Activated naive CD4-positive, alpha-beta T cell treated with anti-CD3 and anti-CD28 coated beads for 36 hours (primary cell): ENCODE measurements around the gene DNAJC17. TPM values are rescaled to one million over a fixed set of nuclear protein-coding genes. Genes with fewer than 3 reads are reported as not detected.

Source experiments
- CTCF ChIA-PET: fragments of 350-600 bp; sonication (Branson Sonifier 250); formaldehyde crosslinking; loops from one replicate; lab custom pipeline; 2021; ENCODE audit warnings: antibody characterized with exemption; lab: Charles Lee
- DNase-seq: peaks from one replicate; pipeline ENCODE4 v3.0.0-alpha.2; 2020
- H3K27ac Mint-ChIP-seq: one replicate; pipeline ENCODE4 v1.8.0; 2021; ENCODE audit warnings: mild to moderate bottlenecking, mixed read lengths
- H3K27me3 Mint-ChIP-seq: one replicate; pipeline ENCODE4 v1.8.0; 2021; ENCODE audit warnings: low read depth, mixed read lengths
- H3K36me3 Mint-ChIP-seq: one replicate; pipeline ENCODE4 v1.8.0; 2021; ENCODE audit warnings: low read depth, mixed read lengths
- H3K4me1 Mint-ChIP-seq: one replicate; pipeline ENCODE4 v1.8.0; 2021; ENCODE audit warnings: low read depth, mixed read lengths
- H3K4me3 Mint-ChIP-seq: one replicate; pipeline ENCODE4 v1.8.0; 2021; ENCODE audit warnings: mild to moderate bottlenecking, moderate library complexity, mixed read lengths
- H3K9me3 Mint-ChIP-seq: one replicate; pipeline ENCODE4 v1.8.0; 2021; ENCODE audit warnings: mixed read lengths
- intact Hi-C: fragments of 100-400 bp; cut with micrococcal nuclease; formaldehyde crosslinking; loops from one replicate; pipeline ENCODE4 v1.15.1; 2023
- total RNA-seq, 2 experiments: library from RNA; stranded (reverse); gene quantifications; one replicate each; pipeline ENCODE4 v1.2.3, GENCODE V29; 2021

The DNAJC17 gene
- total RNA-seq, 2 experiments from 2014 or later: 25.9 to 28.1 TPM

DNA sequence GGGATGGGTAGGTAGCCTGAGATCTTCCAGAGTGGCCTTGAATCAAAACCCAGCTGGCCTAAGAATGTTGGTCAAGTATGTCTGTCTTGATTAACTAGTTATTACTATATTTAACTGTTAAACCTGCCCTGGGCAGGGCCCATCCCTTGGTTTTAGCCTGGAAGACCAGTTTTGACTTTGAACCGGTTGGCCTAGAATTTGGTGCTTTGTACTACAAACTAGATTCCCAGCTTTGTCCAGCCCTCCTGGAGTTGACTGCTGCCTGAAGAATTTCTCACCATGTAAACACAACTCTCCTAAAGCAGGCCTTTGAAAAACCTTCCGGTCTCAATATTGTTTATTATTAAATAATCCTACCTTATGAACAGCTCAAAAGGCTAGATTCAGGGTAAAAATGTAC is 21.5 kb downstream of the DNAJC17 start:
- Mint-ChIP-seq H3K27me3 (no peaks in the 10 kb centered on the region), H3K9me3 (no peaks in the 10 kb centered on the region), H3K4me1 (peaks cover 32% of the 10 kb centered on the region), H3K36me3 (peaks cover 3% of the 10 kb centered on the region), H3K4me3 (no peak overlapping the region), H3K27ac (no peak overlapping the region)
- DNase-seq: no peak
- CTCF ChIA-PET: interaction anchor here (0.6 to 2.1 kb wide), 12 partner anchors 9 to 680 kb away, joined by 3 to 7 read pairs (median 4); partner anchors contain the start of genes C15orf62 and GCHFR
- intact Hi-C loops: loop anchor here (2.0 to 5.0 kb wide), 2 partner anchors 89 to 109 kb away; partner anchors contain the start of genes RAD51 and VPS18

DNA sequence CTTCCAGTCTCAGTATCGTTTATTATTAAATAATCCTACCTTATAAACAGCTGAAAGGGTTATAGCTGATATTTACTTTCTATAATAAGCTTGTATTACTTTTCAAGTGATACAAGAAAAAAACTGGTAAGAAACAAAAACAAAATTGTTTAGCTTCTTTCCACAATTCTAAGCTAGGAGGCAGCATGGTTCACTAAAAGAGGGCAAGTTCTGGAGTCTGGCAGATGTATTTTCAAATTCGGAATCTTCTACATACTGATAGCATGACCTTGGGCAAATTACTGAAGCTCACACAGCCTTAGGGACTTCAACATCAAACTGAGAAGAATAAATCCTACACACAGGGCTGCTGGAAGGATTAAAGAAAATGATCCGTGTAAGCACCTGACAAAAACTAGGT is 22.1 kb downstream of the DNAJC17 start:
- H3K36me3 Mint-ChIP-seq: peaks cover 3% of the 10 kb centered on the region
- H3K4me3 Mint-ChIP-seq: no peak overlapping the region
- H3K27me3 Mint-ChIP-seq: no peaks in the 10 kb centered on the region
- H3K9me3 Mint-ChIP-seq: no peaks in the 10 kb centered on the region
- intact Hi-C loops: loop anchor here (5.0 kb wide), 1 partner anchor 88 kb away; the partner anchor contains the start of gene RAD51
- peaks cover 32% of the 10 kb centered on the region for H3K4me1 Mint-ChIP-seq
- CTCF ChIA-PET: interaction anchor here (0.6 to 2.1 kb wide), 10 partner anchors 9 to 681 kb away, joined by 3 to 7 read pairs (median 4); partner anchors contain the start of genes C15orf62 and GCHFR
- no peak overlapping the region for H3K27ac Mint-ChIP-seq
- no peak for DNase-seq

DNA sequence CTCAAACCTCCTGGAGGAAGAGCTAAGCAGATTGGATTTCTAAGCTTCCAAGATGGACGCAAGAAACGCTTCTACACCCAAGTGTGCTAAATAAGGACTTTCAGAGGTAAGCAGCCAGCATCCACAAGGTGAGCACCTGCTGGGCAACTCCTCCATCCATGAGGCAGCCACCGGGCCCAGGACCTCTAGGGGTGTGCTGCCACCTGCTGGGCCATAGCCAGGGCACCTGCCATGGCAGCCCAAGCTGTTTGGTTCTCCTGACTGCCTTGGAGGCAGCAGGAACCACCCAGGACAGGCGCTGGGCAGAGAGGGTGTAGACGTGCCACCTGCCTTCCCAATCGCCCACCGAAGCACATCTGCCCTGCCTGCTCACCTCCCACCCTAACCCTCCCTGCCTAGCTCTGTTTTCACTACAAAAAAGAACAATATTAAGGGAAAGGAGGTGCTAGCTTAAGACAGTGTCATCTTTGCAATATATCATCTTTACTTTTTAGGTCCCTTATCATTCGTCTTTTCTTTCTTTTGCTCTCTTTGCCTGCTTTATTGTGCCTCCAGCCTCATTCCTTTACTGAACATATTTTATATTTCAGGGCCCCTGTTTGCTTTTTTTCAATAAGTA is 24.6 kb downstream of the DNAJC17 start:
- Mint-ChIP-seq H3K4me3 (no peak overlapping the region), H3K27me3 (no peaks in the 10 kb centered on the region), H3K36me3 (peaks cover 7% of the 10 kb centered on the region), H3K27ac (no peak overlapping the region), H3K9me3 (no peaks in the 10 kb centered on the region), H3K4me1 (peaks cover 18% of the 10 kb centered on the region)
- intact Hi-C loops: loop anchor here (1.0 to 2.0 kb wide), 5 partner anchors 28 to 263 kb away; partner anchors contain the start of gene RMDN3
- CTCF ChIA-PET: interaction anchor here (0.7 to 3.2 kb wide), 32 partner anchors 8 to 448 kb away, joined by 3 to 32 read pairs (median 6); partner anchors contain the start of genes C15orf62, CHP1, DNAJC17 and EXD1
- DNase-seq: peak; percentile 88

DNA sequence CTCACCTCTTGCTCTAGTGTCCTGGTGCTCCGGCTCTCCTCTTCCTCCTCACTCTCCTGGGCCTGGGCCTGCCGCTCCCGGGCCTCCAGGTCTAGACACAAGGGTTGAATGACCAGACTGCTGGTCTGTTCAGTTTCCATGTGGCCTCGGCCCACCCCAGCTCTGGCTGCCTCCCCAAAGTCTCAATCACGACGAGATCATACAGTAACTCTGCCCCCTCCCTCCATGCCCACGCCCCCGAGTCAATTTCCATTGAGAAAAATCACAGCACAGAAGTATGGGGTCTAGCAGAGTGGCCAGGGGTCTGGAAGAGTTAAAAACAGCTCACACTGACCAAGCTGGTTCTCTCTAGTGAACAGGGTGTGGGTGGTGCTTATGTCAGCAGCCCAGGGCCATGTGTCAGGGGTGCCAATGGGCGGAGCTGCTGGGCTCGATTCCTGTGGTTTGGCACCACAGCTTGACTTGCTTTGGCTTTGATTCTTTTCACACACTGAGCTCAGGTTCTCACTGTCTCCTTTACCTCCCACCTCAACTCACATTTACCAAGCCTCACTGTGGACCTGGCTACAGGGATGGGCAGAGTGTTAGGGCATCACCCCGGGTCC is 30.6 kb downstream of the DNAJC17 start:
- intact Hi-C loops: no loop called here
- DNase-seq: no peak
- peaks cover 18% of the 10 kb centered on the region for H3K36me3 Mint-ChIP-seq
- CTCF ChIA-PET: interaction anchor here (0.5 to 1.8 kb wide), 2 partner anchors 9 to 30 kb away, joined by 3 to 7 read pairs; no protein-coding TSS in a partner anchor
- H3K27me3 Mint-ChIP-seq: no peaks in the 10 kb centered on the region
- H3K4me1 Mint-ChIP-seq: peaks cover 5% of the 10 kb centered on the region
- peak overlapping the region; percentile 12 for H3K27ac Mint-ChIP-seq
- no peaks in the 10 kb centered on the region for H3K9me3 Mint-ChIP-seq
- H3K4me3 Mint-ChIP-seq: no peak overlapping the region

DNA sequence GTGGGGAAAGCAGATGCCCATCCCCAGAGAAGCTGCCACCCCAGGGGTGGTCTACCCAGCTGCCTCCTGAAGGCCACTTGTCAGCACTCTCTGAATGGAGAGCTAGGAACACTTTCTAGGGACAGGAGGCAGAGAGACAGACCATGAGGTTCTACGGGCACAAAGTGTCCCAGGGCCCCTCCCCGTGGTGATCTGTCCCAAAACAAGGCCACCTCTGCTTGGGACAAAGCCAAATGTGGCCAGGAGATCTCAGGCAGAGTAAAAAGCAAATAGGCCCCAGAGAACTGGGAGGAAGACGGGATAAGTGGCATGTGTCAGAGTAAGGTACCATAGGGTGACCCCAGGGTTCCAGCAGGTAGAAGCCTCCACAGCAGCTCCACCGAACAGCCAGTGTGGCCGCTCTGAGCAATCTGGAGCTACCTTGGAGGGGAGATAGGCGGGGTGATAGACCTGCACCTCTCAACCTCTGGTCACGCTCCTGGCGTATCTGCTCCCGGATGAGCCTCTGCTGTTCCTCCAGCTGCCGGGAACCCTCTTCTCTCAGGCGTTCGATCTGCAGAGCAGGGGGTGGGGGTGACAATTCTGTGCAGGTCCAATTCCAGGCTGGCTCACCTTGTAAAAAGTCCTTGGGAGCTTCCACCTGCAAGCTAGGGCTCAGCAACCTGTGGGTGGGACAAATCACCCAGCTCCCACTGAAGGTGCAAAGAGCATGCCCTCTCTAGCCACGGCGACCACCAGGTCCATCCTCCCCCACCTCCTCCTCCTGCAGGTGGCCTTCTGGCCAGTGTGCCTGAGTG is 31.3 kb downstream of the DNAJC17 start:
- Mint-ChIP-seq H3K9me3 (no peaks in the 10 kb centered on the region), H3K36me3 (peaks cover 18% of the 10 kb centered on the region), H3K4me3 (no peak overlapping the region), H3K4me1 (peaks cover 6% of the 10 kb centered on the region), H3K27ac (no peak overlapping the region), H3K27me3 (no peaks in the 10 kb centered on the region)
- DNase-seq: no peak
- intact Hi-C loops: no loop called here
- CTCF ChIA-PET: interaction anchor here (0.5 to 1.8 kb wide), 2 partner anchors 10 to 29 kb away, joined by 3 to 7 read pairs; no protein-coding TSS in a partner anchor

DNA sequence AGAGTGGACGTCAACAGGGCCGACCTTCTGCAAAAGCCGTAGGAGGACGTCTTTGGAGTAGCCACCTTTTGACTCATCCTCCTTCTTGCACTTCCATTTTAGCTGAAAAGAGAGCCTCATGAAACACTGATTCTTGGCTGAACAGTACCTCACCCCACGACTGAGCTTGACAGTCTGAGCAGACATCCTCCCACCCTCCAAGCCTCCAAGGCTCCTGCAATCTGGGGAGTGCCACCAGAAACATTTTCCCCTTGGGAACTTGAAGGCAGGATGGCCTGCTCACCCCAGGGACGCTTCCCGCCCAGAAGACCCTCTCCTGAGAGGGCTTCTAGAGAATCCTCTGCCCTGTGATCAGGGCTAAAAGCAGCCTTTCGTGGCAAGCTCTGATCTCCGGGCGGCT is 32.3 kb downstream of the DNAJC17 start:
- peaks cover 13% of the 10 kb centered on the region for H3K4me1 Mint-ChIP-seq
- H3K9me3 Mint-ChIP-seq: no peaks in the 10 kb centered on the region
- H3K4me3 Mint-ChIP-seq: no peak overlapping the region
- peaks cover 18% of the 10 kb centered on the region for H3K36me3 Mint-ChIP-seq
- CTCF ChIA-PET: no interaction called here
- DNase-seq: no peak
- no peaks in the 10 kb centered on the region for H3K27me3 Mint-ChIP-seq
- no peak overlapping the region for H3K27ac Mint-ChIP-seq
- intact Hi-C loops: no loop called here

- Mint-ChIP-seq H3K27ac (no peak overlapping the region), H3K27me3 (no peaks in the 10 kb centered on the region), H3K4me3 (no peak overlapping the region), H3K9me3 (no peaks in the 10 kb centered on the region), H3K4me1 (peaks cover 24% of the 10 kb centered on the region), H3K36me3 (peaks cover 15% of the 10 kb centered on the region)
- intact Hi-C loops: no loop called here
- DNase-seq: no peak
- CTCF ChIA-PET: interaction anchor here (0.8 kb wide), 1 partner anchor 9 kb away, joined by 3 read pairs; no protein-coding TSS in a partner anchor
Measured at GRCh38 chr15:40773902-40774301, 33.4 kb downstream of the DNAJC17 start.

GRCh38 chr15:40773496-40773895 is 33.8 kb downstream of the DNAJC17 start:
- intact Hi-C loops: no loop called here
- CTCF ChIA-PET: interaction anchor here (0.5 to 0.8 kb wide), 2 partner anchors 8 to 184 kb away, joined by 3 read pairs; no protein-coding TSS in a partner anchor
- Mint-ChIP-seq H3K4me3 (no peak overlapping the region), H3K9me3 (no peaks in the 10 kb centered on the region), H3K36me3 (peaks cover 15% of the 10 kb centered on the region), H3K4me1 (peaks cover 28% of the 10 kb centered on the region), H3K27me3 (no peaks in the 10 kb centered on the region), H3K27ac (no peak overlapping the region)
- no peak for DNase-seq

DNA sequence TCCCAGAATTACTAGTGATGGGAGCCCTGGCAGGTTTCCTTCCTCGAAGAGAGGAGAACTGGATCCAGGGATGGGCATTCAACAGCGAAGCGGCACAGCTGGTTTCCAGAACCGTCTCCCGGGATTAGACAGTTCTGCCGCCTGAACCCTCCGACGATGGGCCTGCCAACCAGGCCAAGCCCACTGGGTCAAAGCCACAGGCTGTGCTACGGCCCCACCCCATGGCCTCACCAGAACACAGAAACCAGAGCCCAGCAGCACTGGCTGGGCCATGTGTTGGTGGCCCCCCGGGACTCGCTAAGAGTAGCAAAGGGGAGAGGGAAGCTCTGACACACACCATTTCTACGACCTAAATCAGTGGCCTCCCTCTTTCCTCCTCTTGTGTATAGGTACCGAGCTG is 35.3 kb downstream of the DNAJC17 start:
- CTCF ChIA-PET: interaction anchor here (1.3 to 4.6 kb wide), 2 partner anchors 11 to 86 kb away, joined by 4 to 25 read pairs; no protein-coding TSS in a partner anchor
- H3K36me3 Mint-ChIP-seq: peaks cover 15% of the 10 kb centered on the region
- H3K4me3 Mint-ChIP-seq: no peak overlapping the region
- intact Hi-C loops: no loop called here
- DNase-seq: no peak
- H3K9me3 Mint-ChIP-seq: no peaks in the 10 kb centered on the region
- peaks cover 32% of the 10 kb centered on the region for H3K4me1 Mint-ChIP-seq
- H3K27me3 Mint-ChIP-seq: no peaks in the 10 kb centered on the region
- no peak overlapping the region for H3K27ac Mint-ChIP-seq

GRCh38 chr15:40771242-40771641 is 36.0 kb downstream of the DNAJC17 start:
- DNase-seq: no peak
- CTCF ChIA-PET: interaction anchor here (0.7 to 4.6 kb wide), 2 partner anchors 11 to 182 kb away, joined by 3 to 25 read pairs; no protein-coding TSS in a partner anchor
- no peak overlapping the region for H3K27ac Mint-ChIP-seq
- peaks cover 8% of the 10 kb centered on the region for H3K36me3 Mint-ChIP-seq
- H3K4me1 Mint-ChIP-seq: peaks cover 27% of the 10 kb centered on the region
- intact Hi-C loops: no loop called here
- no peaks in the 10 kb centered on the region for H3K9me3 Mint-ChIP-seq
- H3K27me3 Mint-ChIP-seq: no peaks in the 10 kb centered on the region
- H3K4me3 Mint-ChIP-seq: no peak overlapping the region

DNA sequence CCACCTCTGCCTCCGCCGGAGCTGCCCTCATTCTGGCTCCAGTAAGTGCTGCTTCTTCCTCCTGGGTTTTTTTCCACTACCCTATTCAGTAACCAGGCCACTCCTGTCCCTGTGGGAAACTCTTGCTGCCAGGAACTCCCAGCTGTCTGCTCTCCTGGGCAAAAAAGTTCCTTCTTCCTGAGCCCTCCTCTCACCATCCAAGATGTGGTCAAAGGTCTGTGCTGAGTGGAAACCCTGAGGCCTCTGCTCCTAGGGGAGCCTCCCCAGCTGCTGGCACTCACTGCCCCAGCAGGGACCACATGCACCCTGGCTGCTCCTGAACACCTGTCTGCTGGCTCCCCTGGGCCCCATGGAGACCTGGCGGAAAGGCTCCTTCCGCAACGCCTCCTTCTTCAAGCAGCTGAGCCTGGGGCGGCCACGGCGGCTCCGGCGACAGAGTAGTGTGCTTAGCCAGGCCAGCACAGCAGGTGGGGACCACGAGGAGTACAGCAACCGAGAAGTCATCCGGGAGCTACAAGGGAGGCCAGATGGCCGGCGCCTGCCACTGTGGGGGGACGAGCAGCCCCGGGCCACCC is 37.0 kb downstream of the DNAJC17 start:
- Mint-ChIP-seq H3K9me3 (no peaks in the 10 kb centered on the region), H3K4me3 (peak overlapping the region; percentile 17), H3K4me1 (peaks cover 35% of the 10 kb centered on the region), H3K27ac (peak overlapping the region; percentile 87), H3K36me3 (peaks cover 8% of the 10 kb centered on the region), H3K27me3 (no peaks in the 10 kb centered on the region)
- CTCF ChIA-PET: interaction anchor here (0.6 to 4.6 kb wide), 5 partner anchors 12 to 330 kb away, joined by 3 to 25 read pairs (median 4); no protein-coding TSS in a partner anchor
- intact Hi-C loops: no loop called here
- no peak for DNase-seq
